ENCODE data around the gene PTPRCAP.

The PTPRCAP gene

DNA sequence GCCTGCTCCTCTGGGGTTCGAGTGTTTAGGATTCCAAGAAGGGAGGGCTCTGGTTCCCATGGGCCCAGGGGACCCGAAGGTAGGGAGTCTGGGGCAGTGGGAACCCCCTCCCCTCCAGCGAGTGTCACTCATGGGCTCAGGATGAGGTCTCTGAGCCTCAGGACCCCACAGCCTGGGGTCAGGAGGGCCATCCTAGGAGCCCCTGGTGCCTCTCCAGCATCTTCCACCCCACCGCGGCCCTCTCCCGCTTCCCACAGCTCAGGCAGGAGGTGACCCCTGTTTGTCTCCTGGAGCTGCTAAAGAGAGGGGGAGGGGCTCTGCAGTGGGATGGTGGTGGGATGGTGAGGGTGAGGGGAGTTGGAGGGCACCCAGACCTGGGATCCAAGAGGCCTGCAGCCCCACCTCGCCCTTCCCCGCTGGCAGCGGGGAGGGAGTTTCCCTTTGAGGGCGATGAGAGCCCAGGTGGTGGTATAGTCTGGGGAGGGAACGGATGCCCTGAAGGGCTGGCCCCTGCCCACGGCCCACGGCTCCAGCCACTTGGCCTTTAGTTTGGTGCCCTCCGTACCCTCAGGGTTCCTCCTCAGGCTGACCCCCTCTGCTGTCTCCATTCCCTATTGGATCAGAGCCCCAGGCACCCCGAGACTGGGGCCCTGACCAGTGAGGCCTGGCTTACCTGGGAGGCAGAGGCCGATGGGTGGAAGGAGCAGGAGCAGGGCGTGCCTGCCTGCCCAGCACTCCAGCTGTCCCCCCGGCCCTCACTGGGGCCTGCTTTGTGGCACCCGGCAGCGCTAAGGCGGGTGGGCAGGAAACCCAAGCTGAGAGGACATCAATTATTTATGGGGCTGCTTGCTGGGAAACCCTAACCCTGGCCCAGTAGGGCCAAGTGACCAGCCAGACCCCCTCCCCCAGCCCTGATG lies 16.6 kb upstream of the PTPRCAP start:
- Histone ChIP-seq H3K27ac (replicated peaks) (no peak overlapping the region), H3K4me3 (replicated peaks; ENCODE audit: insufficient read depth, low read length) (no peak overlapping the region), H3K27me3 (ENCODE audit: insufficient read depth, poor library complexity, severe bottlenecking) (no peaks in the 10 kb centered on the region)
- TF ChIP-seq, protein P1, sequence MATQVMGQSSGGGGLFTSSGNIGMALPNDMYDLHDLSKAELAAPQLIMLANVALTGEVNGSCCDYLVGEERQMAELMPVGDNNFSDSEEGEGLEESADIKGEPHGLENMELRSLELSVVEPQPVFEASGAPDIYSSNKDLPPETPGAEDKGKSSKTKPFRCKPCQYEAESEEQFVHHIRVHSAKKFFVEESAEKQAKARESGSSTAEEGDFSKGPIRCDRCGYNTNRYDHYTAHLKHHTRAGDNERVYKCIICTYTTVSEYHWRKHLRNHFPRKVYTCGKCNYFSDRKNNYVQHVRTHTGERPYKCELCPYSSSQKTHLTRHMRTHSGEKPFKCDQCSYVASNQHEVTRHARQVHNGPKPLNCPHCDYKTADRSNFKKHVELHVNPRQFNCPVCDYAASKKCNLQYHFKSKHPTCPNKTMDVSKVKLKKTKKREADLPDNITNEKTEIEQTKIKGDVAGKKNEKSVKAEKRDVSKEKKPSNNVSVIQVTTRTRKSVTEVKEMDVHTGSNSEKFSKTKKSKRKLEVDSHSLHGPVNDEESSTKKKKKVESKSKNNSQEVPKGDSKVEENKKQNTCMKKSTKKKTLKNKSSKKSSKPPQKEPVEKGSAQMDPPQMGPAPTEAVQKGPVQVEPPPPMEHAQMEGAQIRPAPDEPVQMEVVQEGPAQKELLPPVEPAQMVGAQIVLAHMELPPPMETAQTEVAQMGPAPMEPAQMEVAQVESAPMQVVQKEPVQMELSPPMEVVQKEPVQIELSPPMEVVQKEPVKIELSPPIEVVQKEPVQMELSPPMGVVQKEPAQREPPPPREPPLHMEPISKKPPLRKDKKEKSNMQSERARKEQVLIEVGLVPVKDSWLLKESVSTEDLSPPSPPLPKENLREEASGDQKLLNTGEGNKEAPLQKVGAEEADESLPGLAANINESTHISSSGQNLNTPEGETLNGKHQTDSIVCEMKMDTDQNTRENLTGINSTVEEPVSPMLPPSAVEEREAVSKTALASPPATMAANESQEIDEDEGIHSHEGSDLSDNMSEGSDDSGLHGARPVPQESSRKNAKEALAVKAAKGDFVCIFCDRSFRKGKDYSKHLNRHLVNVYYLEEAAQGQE (IDR thresholded peaks at IDR 0.05; ENCODE audit: insufficient replicate concordance, low read depth): no peak
- TF ChIP-seq SPI1 (IDR thresholded peaks at IDR 0.05; ENCODE audit: borderline replicate concordance, low read depth) (no peak), POLR2AphosphoS5 (IDR thresholded peaks at IDR 0.05; ENCODE audit: low read depth) (no peak), GABPA (IDR thresholded peaks at IDR 0.05; ENCODE audit: low read depth) (no peak)
- TF ChIP-seq, protein P2, sequence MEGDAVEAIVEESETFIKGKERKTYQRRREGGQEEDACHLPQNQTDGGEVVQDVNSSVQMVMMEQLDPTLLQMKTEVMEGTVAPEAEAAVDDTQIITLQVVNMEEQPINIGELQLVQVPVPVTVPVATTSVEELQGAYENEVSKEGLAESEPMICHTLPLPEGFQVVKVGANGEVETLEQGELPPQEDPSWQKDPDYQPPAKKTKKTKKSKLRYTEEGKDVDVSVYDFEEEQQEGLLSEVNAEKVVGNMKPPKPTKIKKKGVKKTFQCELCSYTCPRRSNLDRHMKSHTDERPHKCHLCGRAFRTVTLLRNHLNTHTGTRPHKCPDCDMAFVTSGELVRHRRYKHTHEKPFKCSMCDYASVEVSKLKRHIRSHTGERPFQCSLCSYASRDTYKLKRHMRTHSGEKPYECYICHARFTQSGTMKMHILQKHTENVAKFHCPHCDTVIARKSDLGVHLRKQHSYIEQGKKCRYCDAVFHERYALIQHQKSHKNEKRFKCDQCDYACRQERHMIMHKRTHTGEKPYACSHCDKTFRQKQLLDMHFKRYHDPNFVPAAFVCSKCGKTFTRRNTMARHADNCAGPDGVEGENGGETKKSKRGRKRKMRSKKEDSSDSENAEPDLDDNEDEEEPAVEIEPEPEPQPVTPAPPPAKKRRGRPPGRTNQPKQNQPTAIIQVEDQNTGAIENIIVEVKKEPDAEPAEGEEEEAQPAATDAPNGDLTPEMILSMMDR (IDR thresholded peaks at IDR 0.05; ENCODE audit: insufficient read depth, low read length): no peak
- DNase-seq (ENCODE audit: low read depth in 1 of 2, low spot score in 1 of 2): no peak

DNA sequence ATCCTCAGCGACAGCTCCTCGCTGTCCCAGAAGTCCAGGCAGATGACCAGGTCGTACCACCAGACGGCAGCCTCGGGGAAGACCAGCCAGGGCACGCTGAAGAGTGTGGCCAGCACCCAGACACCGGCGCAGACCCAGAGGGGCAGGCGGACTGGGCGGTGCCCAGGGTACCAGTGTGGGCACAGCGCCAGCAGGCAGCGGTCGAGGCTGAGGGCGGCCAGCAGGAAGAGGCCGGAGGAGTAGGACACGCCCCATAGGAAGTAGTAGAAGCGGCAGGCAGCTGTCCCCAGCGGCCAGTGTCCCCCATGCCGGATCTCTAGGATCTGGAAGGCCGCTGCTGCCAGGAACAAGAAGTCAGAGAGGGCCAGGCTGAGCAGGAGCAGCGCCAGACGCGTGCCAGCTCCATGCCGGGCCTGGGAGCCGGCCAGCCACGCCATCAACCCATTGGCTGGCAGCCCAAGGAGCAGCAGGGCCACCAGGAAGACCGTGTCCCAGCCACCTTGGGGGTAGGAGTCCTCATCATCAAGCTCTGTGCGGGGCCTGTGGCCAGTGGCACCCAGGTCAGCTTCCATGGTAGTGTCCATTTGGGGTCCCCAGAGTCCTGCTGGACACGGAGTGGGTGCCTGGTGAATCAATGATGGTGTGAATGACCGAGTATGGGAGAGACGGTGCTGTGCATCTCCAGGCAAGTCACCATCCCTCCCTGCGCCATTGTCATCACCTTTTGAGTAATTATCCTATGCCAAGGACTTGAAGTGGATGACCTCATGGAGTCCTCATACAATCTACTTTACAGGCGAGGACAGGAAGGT lies 14.9 kb upstream of the PTPRCAP start, which contains the start of gene GPR152:
Gene GPR152, minus strand, starts transcription at position 589 of the 812 bp plus-strand sequence. Its CDS starts 5 bp downstream, at position 584.
- no peak for DNase-seq (ENCODE audit: low read depth in 1 of 2, low spot score in 1 of 2)
- Histone ChIP-seq H3K4me3 (replicated peaks; ENCODE audit: insufficient read depth, low read length) (no peak within 1 kb of the TSS), H3K27me3 (ENCODE audit: insufficient read depth, poor library complexity, severe bottlenecking) (no peaks in the 10 kb centered on the region), H3K27ac (replicated peaks) (no peak within 1 kb of the TSS)
- TF ChIP-seq, protein P1 (IDR thresholded peaks at IDR 0.05; ENCODE audit: insufficient replicate concordance, low read depth): no peak
- TF ChIP-seq GABPA (IDR thresholded peaks at IDR 0.05; ENCODE audit: low read depth) (no peak), SPI1 (IDR thresholded peaks at IDR 0.05; ENCODE audit: borderline replicate concordance, low read depth) (no peak), POLR2AphosphoS5 (IDR thresholded peaks at IDR 0.05; ENCODE audit: low read depth) (no peak)
- TF ChIP-seq, protein P2 (IDR thresholded peaks at IDR 0.05; ENCODE audit: insufficient read depth, low read length): no peak

DNA sequence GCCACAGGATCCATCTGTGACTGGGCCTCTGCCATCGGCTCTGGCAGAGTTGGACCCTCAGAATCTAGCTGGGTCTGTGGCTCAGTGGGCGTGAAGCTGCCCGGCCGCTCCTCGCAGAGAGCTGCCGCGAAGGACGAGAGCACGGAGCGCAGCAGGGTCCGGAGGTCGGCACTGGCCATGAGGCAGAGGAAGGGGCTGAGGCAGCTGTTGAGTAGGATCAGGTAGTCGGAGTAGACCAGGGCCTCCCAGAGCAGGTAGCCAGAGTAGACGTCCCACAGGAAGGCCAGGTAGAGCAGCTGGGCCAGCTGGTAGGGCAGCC lies 14.1 kb upstream of the PTPRCAP start:
- no peaks in the 10 kb centered on the region for H3K27me3 ChIP-seq (ENCODE audit: insufficient read depth, poor library complexity, severe bottlenecking)
- H3K27ac ChIP-seq (replicated peaks): no peak overlapping the region
- no peak overlapping the region for H3K4me3 ChIP-seq (replicated peaks; ENCODE audit: insufficient read depth, low read length)
- TF ChIP-seq POLR2AphosphoS5 (IDR thresholded peaks at IDR 0.05; ENCODE audit: low read depth): no peak
- TF ChIP-seq, protein P1 (IDR thresholded peaks at IDR 0.05; ENCODE audit: insufficient replicate concordance, low read depth): no peak
- TF ChIP-seq, protein P2 (IDR thresholded peaks at IDR 0.05; ENCODE audit: insufficient read depth, low read length): no peak
- TF ChIP-seq GABPA (IDR thresholded peaks at IDR 0.05; ENCODE audit: low read depth): no peak
- no peak for TF ChIP-seq SPI1 (IDR thresholded peaks at IDR 0.05; ENCODE audit: borderline replicate concordance, low read depth)
- no peak for DNase-seq (ENCODE audit: low read depth in 1 of 2, low spot score in 1 of 2)

All from HL-60 (cell line).